Measurements from ENCODE around the gene MOB3A.

The MOB3A gene

GRCh38 chr19:2138061-2138728 is 42.1 kb upstream of the MOB3A start:
- peaks cover 5% of the 10 kb centered on the region for H3K36me3 ChIP-seq (replicated peaks; ENCODE audit: insufficient read depth, low read length)
- H3K9ac ChIP-seq (ENCODE audit: low read length) = no peak overlapping the region
- no peak for DNase-seq
- no peak overlapping the region for H3K4me3 ChIP-seq (ENCODE audit: low read length)
- TF ChIP-seq, protein P1, sequence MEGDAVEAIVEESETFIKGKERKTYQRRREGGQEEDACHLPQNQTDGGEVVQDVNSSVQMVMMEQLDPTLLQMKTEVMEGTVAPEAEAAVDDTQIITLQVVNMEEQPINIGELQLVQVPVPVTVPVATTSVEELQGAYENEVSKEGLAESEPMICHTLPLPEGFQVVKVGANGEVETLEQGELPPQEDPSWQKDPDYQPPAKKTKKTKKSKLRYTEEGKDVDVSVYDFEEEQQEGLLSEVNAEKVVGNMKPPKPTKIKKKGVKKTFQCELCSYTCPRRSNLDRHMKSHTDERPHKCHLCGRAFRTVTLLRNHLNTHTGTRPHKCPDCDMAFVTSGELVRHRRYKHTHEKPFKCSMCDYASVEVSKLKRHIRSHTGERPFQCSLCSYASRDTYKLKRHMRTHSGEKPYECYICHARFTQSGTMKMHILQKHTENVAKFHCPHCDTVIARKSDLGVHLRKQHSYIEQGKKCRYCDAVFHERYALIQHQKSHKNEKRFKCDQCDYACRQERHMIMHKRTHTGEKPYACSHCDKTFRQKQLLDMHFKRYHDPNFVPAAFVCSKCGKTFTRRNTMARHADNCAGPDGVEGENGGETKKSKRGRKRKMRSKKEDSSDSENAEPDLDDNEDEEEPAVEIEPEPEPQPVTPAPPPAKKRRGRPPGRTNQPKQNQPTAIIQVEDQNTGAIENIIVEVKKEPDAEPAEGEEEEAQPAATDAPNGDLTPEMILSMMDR (IDR thresholded peaks at IDR 0.05; ENCODE audit: low read length) = no peak
- TF ChIP-seq EZH2 (optimal IDR thresholded peaks at IDR 0.05; ENCODE audit: low read depth, low read length) (no peak), EZH2phosphoT487 (IDR thresholded peaks at IDR 0.05; ENCODE audit: low read length) (no peak)
- H3K27ac ChIP-seq (ENCODE audit: low read length) = no peak overlapping the region
- peaks cover 6% of the 10 kb centered on the region; the same call in 1 of the 2 replicates for H4K20me1 ChIP-seq (ENCODE audit: insufficient read depth, low read length)
- H3K79me2 ChIP-seq (ENCODE audit: low read length) = peaks cover 79% of the 10 kb centered on the region
- H3K9me2 ChIP-seq (replicated peaks; ENCODE audit: insufficient read depth, low read length) = no peaks in the 10 kb centered on the region
- H3F3A ChIP-seq (ENCODE audit: insufficient read depth, low read length) = no peaks in the 10 kb centered on the region
- no peak overlapping the region for H3K4me2 ChIP-seq (ENCODE audit: low read depth, low read length)
- H3K27me3 ChIP-seq (replicated peaks; ENCODE audit: insufficient read depth, low read length) = no peaks in the 10 kb centered on the region
- no peaks in the 10 kb centered on the region for H3K4me1 ChIP-seq (ENCODE audit: low read length)
- no peaks in the 10 kb centered on the region for H3K9me3 ChIP-seq (replicated peaks; ENCODE audit: insufficient read depth, low read length)
- H2AFZ ChIP-seq (ENCODE audit: low read length) = no peak overlapping the region

DNA sequence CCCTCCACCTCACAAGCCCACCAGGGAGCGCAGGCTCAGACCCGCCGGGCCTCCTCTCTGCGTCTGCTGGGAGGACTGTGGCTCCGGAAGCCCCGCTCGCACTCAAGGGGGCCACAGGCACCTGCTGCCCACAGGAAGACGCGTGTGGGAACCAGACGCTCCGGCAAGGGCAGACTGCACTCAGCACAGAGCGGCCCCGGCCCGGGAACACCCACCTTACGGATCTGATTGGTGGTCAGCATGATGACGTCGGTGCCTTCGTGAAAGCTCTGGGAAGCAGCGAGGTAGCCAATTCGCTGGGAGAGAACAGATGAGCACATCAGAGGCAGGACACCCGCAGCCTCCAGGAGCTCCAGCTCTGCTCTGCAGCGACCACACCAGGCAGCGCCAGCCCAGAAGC is 40.7 kb upstream of the MOB3A start:
- no peaks in the 10 kb centered on the region for H3K9me3 ChIP-seq (replicated peaks; ENCODE audit: insufficient read depth, low read length)

DNA sequence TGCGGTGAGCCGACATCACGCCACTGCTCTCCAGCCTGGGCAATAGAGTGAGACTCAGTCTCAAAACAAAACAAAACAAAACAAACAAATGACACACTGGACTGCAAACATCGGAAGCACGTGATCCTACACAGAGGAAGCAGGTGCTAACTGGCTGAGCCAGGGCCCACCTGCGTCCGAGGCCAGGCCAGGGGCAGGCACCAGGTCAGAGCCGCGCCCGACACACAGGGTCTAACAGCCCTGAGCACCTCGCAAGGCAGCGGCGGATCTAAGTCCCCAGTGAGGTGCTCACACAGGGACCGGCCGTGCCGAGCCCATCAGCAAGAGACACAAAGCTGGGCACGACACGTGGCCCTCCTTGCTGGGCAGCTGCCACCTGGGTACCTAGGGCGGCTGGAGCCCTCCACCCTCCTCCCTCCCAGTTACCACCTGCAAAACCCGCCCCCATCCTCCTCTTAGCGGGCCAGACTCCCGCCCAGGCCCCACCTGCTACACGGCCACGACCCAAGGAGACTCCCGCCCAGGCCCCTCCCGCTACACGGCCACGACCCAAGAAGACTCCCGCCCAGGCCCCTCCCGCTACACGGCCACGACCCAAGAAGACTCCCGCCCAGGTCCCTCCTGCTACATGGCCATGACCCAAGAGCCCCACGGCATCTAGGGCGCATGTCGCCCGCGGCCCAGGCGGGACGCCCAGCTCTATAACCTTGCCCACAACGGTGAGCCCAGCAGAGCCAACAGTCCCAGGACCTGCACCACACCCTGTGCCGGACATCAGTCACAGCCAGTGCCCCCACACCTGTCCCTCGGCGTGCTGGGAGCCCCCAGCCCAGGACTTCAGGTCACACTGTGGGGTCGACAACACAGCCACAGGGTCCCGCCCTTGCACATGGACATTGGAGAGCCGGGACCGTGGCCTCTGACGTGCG is 39.6 kb upstream of the MOB3A start:
- TF ChIP-seq EZH2phosphoT487 (IDR thresholded peaks at IDR 0.05; ENCODE audit: low read length) = no peak
- TF ChIP-seq EZH2 (optimal IDR thresholded peaks at IDR 0.05; ENCODE audit: low read depth, low read length) = no peak
- TF ChIP-seq, protein P1 (IDR thresholded peaks at IDR 0.05; ENCODE audit: low read length) = no peak
- H3K27ac ChIP-seq (ENCODE audit: low read length) = no peak overlapping the region
- 0 out of 2 replicates have a peak, but pooled peaks cover 3% of the 10 kb centered on the region for H4K20me1 ChIP-seq (ENCODE audit: insufficient read depth, low read length)
- no peak overlapping the region for H2AFZ ChIP-seq (ENCODE audit: low read length)
- no peak overlapping the region for H3K9ac ChIP-seq (ENCODE audit: low read length)
- no peak overlapping the region for H3K4me3 ChIP-seq (ENCODE audit: low read length)
- peaks cover 5% of the 10 kb centered on the region for H3K36me3 ChIP-seq (replicated peaks; ENCODE audit: insufficient read depth, low read length)
- H3K79me2 ChIP-seq (ENCODE audit: low read length) = peaks cover 81% of the 10 kb centered on the region
- no peaks in the 10 kb centered on the region for H3K27me3 ChIP-seq (replicated peaks; ENCODE audit: insufficient read depth, low read length)
- H3K4me2 ChIP-seq (ENCODE audit: low read depth, low read length) = no peak overlapping the region
- H3K9me3 ChIP-seq (replicated peaks; ENCODE audit: insufficient read depth, low read length) = no peaks in the 10 kb centered on the region
- no peaks in the 10 kb centered on the region for H3F3A ChIP-seq (ENCODE audit: insufficient read depth, low read length)
- H3K4me1 ChIP-seq (ENCODE audit: low read length) = no peaks in the 10 kb centered on the region
- H3K9me2 ChIP-seq (replicated peaks; ENCODE audit: insufficient read depth, low read length) = no peaks in the 10 kb centered on the region
- no peak for DNase-seq

More for the DNA sequence above, 40.7 kb upstream of the MOB3A start:
- Histone ChIP-seq H4K20me1 (ENCODE audit: insufficient read depth, low read length) (peaks cover 6% of the 10 kb centered on the region; the same call in 1 of the 2 replicates), H3K36me3 (replicated peaks; ENCODE audit: insufficient read depth, low read length) (peaks cover 5% of the 10 kb centered on the region), H3K9me2 (replicated peaks; ENCODE audit: insufficient read depth, low read length) (no peaks in the 10 kb centered on the region), H3K27ac (ENCODE audit: low read length) (no peak overlapping the region), H3K4me3 (ENCODE audit: low read length) (no peak overlapping the region), H3K4me1 (ENCODE audit: low read length) (no peaks in the 10 kb centered on the region), H3K79me2 (ENCODE audit: low read length) (peaks cover 80% of the 10 kb centered on the region), H3K27me3 (replicated peaks; ENCODE audit: insufficient read depth, low read length) (no peaks in the 10 kb centered on the region), H3K9ac (ENCODE audit: low read length) (no peak overlapping the region), H3K4me2 (ENCODE audit: low read depth, low read length) (no peak overlapping the region), H3F3A (ENCODE audit: insufficient read depth, low read length) (no peaks in the 10 kb centered on the region), H2AFZ (ENCODE audit: low read length) (no peak overlapping the region)
- TF ChIP-seq EZH2phosphoT487 (IDR thresholded peaks at IDR 0.05; ENCODE audit: low read length) = no peak
- TF ChIP-seq EZH2 (optimal IDR thresholded peaks at IDR 0.05; ENCODE audit: low read depth, low read length) = no peak
- TF ChIP-seq, protein P1 (IDR thresholded peaks at IDR 0.05; ENCODE audit: low read length) = no peak
- no peak for DNase-seq
